NT2/D1 (cell line): ENCODE results near the gene SNRPN.
"Not testable (repeated sequence)": the region's sequence is repeated elsewhere in the genome, so short reads cannot be mapped to it uniquely, and the experiment has no call there.

ENCODE experiments used
- DNase-seq: peaks from one replicate; pipeline ENCODE4 v3.0.0-alpha.2; 2011; ENCODE audit warnings: low read depth, low spot score
- H3K27me3 ChIP-seq: 2 replicates; pipeline ENCODE4 v1.6.0; 2011; ENCODE audit warnings: mild to moderate bottlenecking; ENCODE audit not compliant: insufficient read length, insufficient read depth
- H3K36me3 ChIP-seq: 2 replicates; pipeline ENCODE4 v1.6.1; 2011; ENCODE audit warnings: mild to moderate bottlenecking, low read length, mixed read lengths; ENCODE audit not compliant: insufficient read depth, insufficient read length
- H3K4me1 ChIP-seq: 2 replicates; pipeline ENCODE4 v1.5.1; 2011; ENCODE audit not compliant: insufficient read depth, insufficient read length
- H3K4me3 ChIP-seq: 2 replicates; pipeline ENCODE4 v1.5.1; 2011; ENCODE audit warnings: low read depth; ENCODE audit not compliant: insufficient read length
- H3K9ac ChIP-seq: 2 replicates; pipeline ENCODE4 v1.6.0; 2011; ENCODE audit warnings: low read depth; ENCODE audit not compliant: insufficient read length
- H3K9me3 ChIP-seq: 2 replicates; pipeline ENCODE4 v1.5.1; 2011; ENCODE audit warnings: mild to moderate bottlenecking, low read length; ENCODE audit not compliant: insufficient read depth
- SUZ12 ChIP-seq: IDR thresholded peaks from 2 replicates; pipeline ENCODE4 v1.6.1; 2011; ENCODE audit not compliant: insufficient read length, insufficient read depth; ENCODE audit errors: extremely low read depth
- YY1 ChIP-seq: IDR thresholded peaks from 2 replicates; pipeline ENCODE4 v1.6.1; 2011; ENCODE audit not compliant: insufficient read length, insufficient read depth
- ZNF274 ChIP-seq: IDR thresholded peaks from 2 replicates; pipeline ENCODE4 v1.6.1; 2011; ENCODE audit warnings: mild to moderate bottlenecking, low read depth, low read length

Gene SNRPN

GRCh38 chr15:24956111-24956838, 1.5 kb downstream of the SNRPN start:
- Histone ChIP-seq H3K4me1 (no peaks in the 10 kb centered on the region), H3K4me3 (peak overlapping the region; percentile 99), H3K9me3 (no peaks in the 10 kb centered on the region), H3K9ac (peak overlapping the region; percentile 98), H3K36me3 (peaks cover 21% of the 10 kb centered on the region), H3K27me3 (no peaks in the 10 kb centered on the region)
- TF ChIP-seq YY1 (peak; percentile 72), ZNF274 (no peak)
- DNase-seq, result peak; percentile 59

GRCh38 chr15:24957691-24958090, 2.9 kb downstream of the SNRPN start:
- Histone ChIP-seq H3K4me3 (peak overlapping the region; percentile 99), H3K9ac (peak overlapping the region; percentile 51)
- no peak for TF ChIP-seq SUZ12
- TF ChIP-seq YY1, result no peak
- no peak for TF ChIP-seq ZNF274

DNA sequence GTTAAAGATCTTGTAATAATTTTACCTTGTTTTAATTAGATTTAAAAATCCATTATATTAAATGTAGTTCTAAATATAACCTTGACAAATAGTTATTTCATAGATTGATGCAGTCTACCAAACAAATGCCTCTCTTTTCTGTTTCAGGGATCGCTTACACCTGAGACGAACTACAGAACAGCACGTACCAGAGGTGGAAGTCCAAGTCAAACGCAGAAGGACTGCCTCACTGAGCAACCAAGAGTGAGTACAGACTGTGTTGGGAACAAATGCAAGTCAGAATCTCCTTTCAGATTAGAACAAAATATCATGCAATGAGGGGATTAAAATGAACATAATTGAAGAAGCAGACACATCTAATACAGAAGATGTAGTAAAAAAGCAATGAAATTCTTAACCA, 7.2 kb downstream of the SNRPN start:
- peaks cover 69% of the 10 kb centered on the region for H3K36me3 ChIP-seq
- no peak for DNase-seq
- H3K4me3 ChIP-seq, result no peak overlapping the region
- TF ChIP-seq ZNF274 (no peak), YY1 (no peak), SUZ12 (no peak)
- H3K9me3 ChIP-seq, result no peaks in the 10 kb centered on the region
- H3K4me1 ChIP-seq, result no peaks in the 10 kb centered on the region
- H3K9ac ChIP-seq, result no peak overlapping the region
- H3K27me3 ChIP-seq, result no peaks in the 10 kb centered on the region

More at GRCh38 chr15:24957691-24958090, 2.9 kb downstream of the SNRPN start:
- no peak for DNase-seq
- Histone ChIP-seq H3K4me1 (no peaks in the 10 kb centered on the region), H3K27me3 (no peaks in the 10 kb centered on the region), H3K36me3 (peaks cover 31% of the 10 kb centered on the region), H3K9me3 (no peaks in the 10 kb centered on the region)

DNA sequence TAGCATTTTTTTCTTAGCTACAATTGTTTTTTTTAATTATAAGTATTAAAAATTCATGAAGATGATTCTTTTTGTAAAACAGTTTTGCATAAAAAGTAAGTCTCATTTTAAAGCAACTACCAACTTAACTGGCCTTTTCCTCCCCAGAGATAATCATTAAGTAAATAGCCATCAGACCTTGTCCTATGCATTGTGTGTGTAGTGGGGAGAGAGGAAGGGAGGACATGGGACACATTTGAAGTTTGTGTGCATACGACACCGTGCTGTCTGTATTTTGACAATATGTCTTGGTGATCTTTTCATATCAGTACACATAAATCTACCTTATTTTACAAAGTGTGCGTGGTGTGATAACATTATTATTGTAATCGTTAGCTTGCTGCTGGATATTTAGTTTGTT, 8.1 kb downstream of the SNRPN start:
- Histone ChIP-seq H3K27me3 (no peaks in the 10 kb centered on the region), H3K9me3 (no peaks in the 10 kb centered on the region), H3K36me3 (peaks cover 71% of the 10 kb centered on the region)

GRCh38 chr15:24966364-24967103, 11.7 kb downstream of the SNRPN start:
- H3K27me3 ChIP-seq, result no peaks in the 10 kb centered on the region
- H3K36me3 ChIP-seq, result peaks cover 78% of the 10 kb centered on the region
- no peak for DNase-seq
- no peak overlapping the region for H3K9ac ChIP-seq
- no peak overlapping the region for H3K4me3 ChIP-seq
- TF ChIP-seq SUZ12 (no peak), YY1 (no peak), ZNF274 (no peak)
- no peaks in the 10 kb centered on the region for H3K4me1 ChIP-seq
- no peaks in the 10 kb centered on the region for H3K9me3 ChIP-seq

More for the DNA sequence above, 8.1 kb downstream of the SNRPN start:
- no peak overlapping the region for H3K4me3 ChIP-seq
- H3K4me1 ChIP-seq, result no peaks in the 10 kb centered on the region
- H3K9ac ChIP-seq, result no peak overlapping the region
- DNase-seq, result no peak
- no peak for TF ChIP-seq SUZ12
- no peak for TF ChIP-seq YY1
- no peak for TF ChIP-seq ZNF274

GRCh38 chr15:24971052-24971451, 16.3 kb downstream of the SNRPN start:
- TF ChIP-seq YY1 (no peak), SUZ12 (no peak), ZNF274 (no peak)
- H3K36me3 ChIP-seq, result peaks cover 78% of the 10 kb centered on the region
- H3K4me1 ChIP-seq, result no peaks in the 10 kb centered on the region
- H3K9me3 ChIP-seq, result no peaks in the 10 kb centered on the region
- no peak overlapping the region for H3K4me3 ChIP-seq
- DNase-seq, result no peak
- H3K9ac ChIP-seq, result no peak overlapping the region
- H3K27me3 ChIP-seq, result no peaks in the 10 kb centered on the region

GRCh38 chr15:24971772-24972171, 17.0 kb downstream of the SNRPN start:
- no peak overlapping the region for H3K9ac ChIP-seq
- no peak for DNase-seq
- peaks cover 78% of the 10 kb centered on the region for H3K36me3 ChIP-seq
- H3K27me3 ChIP-seq, result no peaks in the 10 kb centered on the region
- no peak for TF ChIP-seq SUZ12
- TF ChIP-seq YY1, result no peak
- TF ChIP-seq ZNF274, result no peak
- H3K9me3 ChIP-seq, result no peaks in the 10 kb centered on the region
- H3K4me1 ChIP-seq, result no peaks in the 10 kb centered on the region
- no peak overlapping the region for H3K4me3 ChIP-seq

DNA sequence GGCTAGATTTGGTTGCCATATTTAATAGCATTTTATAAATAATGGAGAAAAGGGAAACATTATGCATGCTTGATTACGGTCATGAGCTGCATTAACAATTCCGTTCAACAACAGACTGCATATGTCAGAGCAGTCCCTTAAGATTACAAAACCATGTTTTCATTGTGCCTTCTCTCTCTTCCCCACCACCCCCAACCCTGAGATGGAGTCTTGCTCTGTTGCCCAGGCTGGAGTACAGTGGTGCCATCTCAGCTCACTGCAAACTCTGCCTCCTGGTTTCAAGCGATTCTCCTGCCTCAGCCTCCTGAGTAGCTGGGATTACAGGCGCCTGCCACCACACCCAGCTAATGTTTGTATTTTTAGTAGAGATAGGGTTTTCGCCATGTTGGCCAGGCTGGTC, 17.9 kb downstream of the SNRPN start:
- not testable (repeated sequence) for H3K9me3 ChIP-seq, DNase-seq, H3K4me3 ChIP-seq, H3K4me1 ChIP-seq, H3K9ac ChIP-seq, H3K27me3 ChIP-seq
- H3K36me3 ChIP-seq, result peaks cover 80% of the 10 kb centered on the region
